Lower lobe of right lung (tissue), 2 donors: ENCODE measurements around the gene ZNF541. TPM values are rescaled to one million over a fixed set of nuclear protein-coding genes. Genes with fewer than 3 reads are reported as not detected.

Experiments
- ATAC-seq, 2 donors: fragments of 200-7000 bp; cut with Tn5 transposase; one replicate each; pipeline ENCODE4 v1.9.1; 2020 to 2022; ENCODE audit warnings: mild to moderate bottlenecking in 2 of 2, moderate library complexity in 2 of 2
- DNase-seq: peaks from one replicate; pipeline ENCODE4 v3.0.0-alpha.2; 2020
- H3K27ac ChIP-seq: fragments of 200-600 bp; one replicate; pipeline ENCODE4 v1.8.0; 2022
- H3K27me3 ChIP-seq: fragments of 200-600 bp; one replicate; pipeline ENCODE4 v1.8.0; 2022; ENCODE audit warnings: low read depth
- H3K36me3 ChIP-seq: fragments of 200-600 bp; one replicate; pipeline ENCODE4 v1.8.0; 2022; ENCODE audit warnings: mild to moderate bottlenecking
- H3K4me1 ChIP-seq: fragments of 200-600 bp; one replicate; pipeline ENCODE4 v1.8.0; 2022
- H3K4me3 ChIP-seq: fragments of 200-600 bp; one replicate; pipeline ENCODE4 v1.8.0; 2022; ENCODE audit warnings: mild to moderate bottlenecking
- H3K9me3 ChIP-seq: fragments of 200-600 bp; one replicate; pipeline ENCODE4 v1.8.0; 2022
- intact Hi-C: fragments of 100-400 bp; cut with DNase I; formaldehyde crosslinking; loops from one replicate; pipeline ENCODE4 v1.11.0; 2022
- long read RNA-seq: library from polyadenylated mRNA; unstranded; transcript quantifications from one replicate; pipeline ENCODE4 v2.0.0, GENCODE V29; 2021
- total RNA-seq: library from RNA; stranded (reverse); fragmentation: NEBNext Ultra II Directional; extraction: Animal tissue kit (Norgen Biotek cat#: 25700); gene quantifications from one replicate; pipeline ENCODE4 v1.2.1, GENCODE V29; 2021
- TF ChIP-seq, protein P1 (sequence below): fragments of 200-600 bp; IDR thresholded peaks from one replicate; pipeline ENCODE4 v1.8.0; 2022; ENCODE audit warnings: antibody characterized with exemption, mild to moderate bottlenecking
- donor health status: DM: no; HTN: yes; CAD: no; lungs with severe emphysema.

ZNF541 gene, protein sequence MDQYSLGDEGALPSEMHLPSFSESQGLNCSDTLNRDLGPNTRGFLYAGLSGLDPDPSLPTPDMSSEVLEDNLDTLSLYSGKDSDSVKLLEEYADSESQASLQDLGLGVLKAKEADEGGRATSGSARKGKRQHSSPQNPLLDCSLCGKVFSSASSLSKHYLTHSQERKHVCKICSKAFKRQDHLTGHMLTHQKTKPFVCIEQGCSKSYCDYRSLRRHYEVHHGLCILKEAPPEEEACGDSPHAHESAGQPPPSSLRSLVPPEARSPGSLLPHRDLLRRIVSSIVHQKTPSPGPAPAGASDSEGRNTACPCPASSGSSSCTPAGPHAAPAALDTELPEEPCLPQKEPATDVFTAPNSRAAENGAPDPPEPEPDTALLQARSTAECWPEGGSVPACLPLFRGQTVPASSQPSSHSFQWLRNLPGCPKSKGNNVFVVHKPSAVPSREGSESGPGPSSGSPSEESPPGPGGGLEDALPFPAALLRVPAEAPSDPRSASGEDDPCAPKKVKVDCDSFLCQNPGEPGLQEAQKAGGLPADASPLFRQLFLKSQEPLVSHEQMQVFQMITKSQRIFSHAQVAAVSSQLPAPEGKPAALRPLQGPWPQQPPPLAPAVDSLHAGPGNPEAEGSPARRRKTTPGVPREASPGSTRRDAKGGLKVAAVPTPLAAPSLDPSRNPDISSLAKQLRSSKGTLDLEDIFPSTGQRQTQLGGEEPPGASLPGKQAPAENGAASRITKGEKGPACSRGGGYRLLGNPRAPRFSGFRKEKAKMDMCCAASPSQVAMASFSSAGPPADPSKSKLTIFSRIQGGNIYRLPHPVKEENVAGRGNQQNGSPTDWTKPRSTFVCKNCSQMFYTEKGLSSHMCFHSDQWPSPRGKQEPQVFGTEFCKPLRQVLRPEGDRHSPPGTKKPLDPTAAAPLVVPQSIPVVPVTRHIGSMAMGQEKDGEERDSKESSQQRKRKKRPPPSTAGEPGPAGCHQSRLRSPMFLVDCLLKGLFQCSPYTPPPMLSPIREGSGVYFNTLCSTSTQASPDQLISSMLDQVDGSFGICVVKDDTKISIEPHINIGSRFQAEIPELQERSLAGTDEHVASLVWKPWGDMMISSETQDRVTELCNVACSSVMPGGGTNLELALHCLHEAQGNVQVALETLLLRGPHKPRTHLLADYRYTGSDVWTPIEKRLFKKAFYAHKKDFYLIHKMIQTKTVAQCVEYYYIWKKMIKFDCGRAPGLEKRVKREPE (N-terminal part only)
- total RNA-seq, result 0.89 TPM
- long read RNA-seq, partial matches to known transcripts, result 1 of 2 reads
- long read RNA-seq, other reads (novel, unspliced or antisense), result 1 of 2 reads

- intact Hi-C loops, result no loop called here
- Histone ChIP-seq H3K4me1 (peaks cover 5% of the 10 kb centered on the region), H3K27ac (no peak within 1 kb of the TSS), H3K36me3 (no peaks in the 10 kb centered on the region), H3K27me3 (peaks cover 5% of the 10 kb centered on the region), H3K9me3 (no peaks in the 10 kb centered on the region), H3K4me3 (peak within 1 kb of the TSS; percentile 50)
- DNase-seq (peak; percentile 76), ATAC-seq (peak; percentile 80 to 90)
- TF ChIP-seq, protein P1, sequence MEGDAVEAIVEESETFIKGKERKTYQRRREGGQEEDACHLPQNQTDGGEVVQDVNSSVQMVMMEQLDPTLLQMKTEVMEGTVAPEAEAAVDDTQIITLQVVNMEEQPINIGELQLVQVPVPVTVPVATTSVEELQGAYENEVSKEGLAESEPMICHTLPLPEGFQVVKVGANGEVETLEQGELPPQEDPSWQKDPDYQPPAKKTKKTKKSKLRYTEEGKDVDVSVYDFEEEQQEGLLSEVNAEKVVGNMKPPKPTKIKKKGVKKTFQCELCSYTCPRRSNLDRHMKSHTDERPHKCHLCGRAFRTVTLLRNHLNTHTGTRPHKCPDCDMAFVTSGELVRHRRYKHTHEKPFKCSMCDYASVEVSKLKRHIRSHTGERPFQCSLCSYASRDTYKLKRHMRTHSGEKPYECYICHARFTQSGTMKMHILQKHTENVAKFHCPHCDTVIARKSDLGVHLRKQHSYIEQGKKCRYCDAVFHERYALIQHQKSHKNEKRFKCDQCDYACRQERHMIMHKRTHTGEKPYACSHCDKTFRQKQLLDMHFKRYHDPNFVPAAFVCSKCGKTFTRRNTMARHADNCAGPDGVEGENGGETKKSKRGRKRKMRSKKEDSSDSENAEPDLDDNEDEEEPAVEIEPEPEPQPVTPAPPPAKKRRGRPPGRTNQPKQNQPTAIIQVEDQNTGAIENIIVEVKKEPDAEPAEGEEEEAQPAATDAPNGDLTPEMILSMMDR, result no peak
Observed at GRCh38 chr19:47573071-47574026, at the start of gene ZNF541. TSS of gene ZNF541 (minus strand) at chr19:47573148. CDS start at chr19:47555856, 17,292 bp downstream.

- intact Hi-C loops, result no loop called here
- no peak overlapping the region for H3K4me3 ChIP-seq
- peaks cover 7% of the 10 kb centered on the region for H3K36me3 ChIP-seq
- H3K27ac ChIP-seq, result no peak overlapping the region
- H3K27me3 ChIP-seq, result no peaks in the 10 kb centered on the region
- TF ChIP-seq, protein P1, result no peak
- no peaks in the 10 kb centered on the region for H3K9me3 ChIP-seq
- DNase-seq (no peak), ATAC-seq (no peak)
- peaks cover 35% of the 10 kb centered on the region for H3K4me1 ChIP-seq
Observed at GRCh38 chr19:47619763-47620162, 46.8 kb upstream of the ZNF541 start.

GRCh38 chr19:47618771-47619170 is 45.8 kb upstream of the ZNF541 start:
- no peak overlapping the region for H3K4me3 ChIP-seq
- DNase-seq, result no peak
- TF ChIP-seq, protein P1, result no peak
- ATAC-seq, result peak; percentile 19 to 34
- no peak overlapping the region for H3K27ac ChIP-seq
- intact Hi-C loops, result no loop called here
- H3K27me3 ChIP-seq, result no peaks in the 10 kb centered on the region
- peaks cover 26% of the 10 kb centered on the region for H3K4me1 ChIP-seq
- no peaks in the 10 kb centered on the region for H3K9me3 ChIP-seq
- peaks cover 8% of the 10 kb centered on the region for H3K36me3 ChIP-seq

DNA sequence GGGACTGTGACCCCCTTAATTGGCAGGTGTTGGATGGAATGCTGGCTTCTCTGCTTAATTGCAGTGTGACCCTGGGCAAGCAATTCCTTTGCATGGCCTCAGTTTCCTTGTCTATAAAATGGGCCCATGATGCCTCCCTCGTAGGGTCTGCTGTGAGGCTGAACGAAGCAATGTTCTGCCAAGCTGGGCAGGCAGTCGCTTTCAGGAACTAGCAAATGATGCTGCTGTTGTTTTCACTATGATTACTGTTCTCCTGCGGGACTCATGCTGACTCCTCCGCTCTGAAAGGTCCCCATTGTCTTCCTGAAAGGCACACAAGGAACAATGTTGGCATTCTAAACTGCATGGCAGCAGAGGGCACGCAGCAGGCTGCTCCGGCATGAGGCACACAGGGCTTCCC is 42.8 kb upstream of the ZNF541 start:
- intact Hi-C loops, result no loop called here
- ATAC-seq (no peak), DNase-seq (no peak)
- Histone ChIP-seq H3K4me3 (no peak overlapping the region), H3K27me3 (no peaks in the 10 kb centered on the region), H3K9me3 (no peaks in the 10 kb centered on the region), H3K36me3 (peaks cover 13% of the 10 kb centered on the region), H3K27ac (no peak overlapping the region), H3K4me1 (peaks cover 47% of the 10 kb centered on the region)
- TF ChIP-seq, protein P1, result no peak
